ENCODE measurements around the gene ZNF362.

DNA sequence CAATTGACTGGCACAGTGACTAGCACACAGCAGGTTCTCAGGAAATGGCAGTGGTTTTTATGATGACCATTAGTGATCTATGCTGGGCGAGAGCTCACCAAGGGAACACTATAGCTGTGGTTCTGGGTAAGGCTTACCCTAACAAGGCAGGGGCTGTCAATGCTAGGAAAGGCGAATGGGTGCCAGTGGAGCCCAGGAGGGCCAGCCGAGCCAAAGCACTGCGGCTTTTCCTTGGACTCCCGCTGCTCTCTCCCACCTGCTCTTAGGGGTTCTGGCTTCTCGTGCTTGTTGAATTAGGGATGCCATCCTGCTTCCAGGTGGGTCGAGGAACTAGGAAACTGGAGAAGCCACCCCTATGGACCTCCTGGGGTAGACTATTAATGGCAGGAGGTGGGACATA is 74.6 kb downstream of the ZNF362 start:
- TF ChIP-seq TAF1 (IDR thresholded peaks at IDR 0.05; ENCODE audit: low read depth, low read length) = no peak
- TF ChIP-seq POLR2AphosphoS5 (IDR thresholded peaks at IDR 0.05; ENCODE audit: low read depth, low read length) = no peak
- TF ChIP-seq POLR2A (IDR thresholded peaks at IDR 0.05; ENCODE audit: low read depth, low read length) = no peak
